Heart left ventricle (tissue), 16 donors: ENCODE data around the gene TEX36. TPM values are rescaled to one million over a fixed set of nuclear protein-coding genes. Genes with fewer than 3 reads are reported as not detected.
"Not testable (repeated sequence)": the region's sequence is repeated elsewhere in the genome, so short reads cannot be mapped to it uniquely, and the experiment has no call there.

ENCODE experiments used
- ATAC-seq, 4 donors: fragments of 200-7000 bp; cut with Tn5 transposase; one replicate each; pipeline ENCODE4 v1.9.1; 2020 to 2022; ENCODE audit warnings: moderate library complexity in 4 of 4, mild to moderate bottlenecking in 3 of 4, moderate number of reproducible peaks in 1 of 4
- DNase-seq, 5 donors: peaks; one replicate each; pipeline ENCODE4 v3.0.0-alpha.2; 2020
- H3K27ac ChIP-seq, 12 donors: fragments of 200-600 bp; sonication (generic) in 4 of 12; one replicate each; pipeline versions ENCODE4 v1.5.0 to v1.8.0; 2016 to 2022; ENCODE audit warnings: mild to moderate bottlenecking in 2 of 12
- H3K27me3 ChIP-seq, 9 donors: fragments of 200-600 bp; sonication (generic) in 2 of 9; one replicate each; pipeline versions ENCODE4 v1.5.1 to v1.8.0; 2016 to 2022; ENCODE audit warnings: mild to moderate bottlenecking in 3 of 9
- H3K36me3 ChIP-seq, 9 donors: fragments of 200-600 bp; sonication (generic) in 2 of 9; one replicate each; pipeline versions ENCODE4 v1.5.0 to v1.8.0; 2018 to 2022; ENCODE audit warnings: mild to moderate bottlenecking in 2 of 9
- H3K4me1 ChIP-seq, 12 donors: fragments of 200-600 bp; sonication (generic) in 4 of 12; one replicate each; pipeline versions ENCODE4 v1.5.0 to v1.8.0; 2016 to 2022; ENCODE audit warnings: mild to moderate bottlenecking in 3 of 12
- H3K4me3 ChIP-seq, 12 donors: fragments of 200-600 bp; sonication (generic) in 4 of 12; one replicate each; pipeline versions ENCODE4 v1.5.0 to v1.8.0; 2017 to 2022; ENCODE audit warnings: mild to moderate bottlenecking in 9 of 12, moderate library complexity in 4 of 12
- H3K9me3 ChIP-seq, 12 donors: fragments of 200-600 bp; sonication (generic) in 4 of 12; one replicate each; pipeline versions ENCODE4 v1.5.0 to v1.8.0; 2016 to 2022; ENCODE audit warnings: mild to moderate bottlenecking in 1 of 12
- CTCF ChIP-seq, 12 donors: fragments of 200-600 bp; sonication (generic) in 4 of 12; IDR thresholded peaks; one replicate each; pipeline versions ENCODE4 v1.5.0 to v1.8.0; 2018 to 2022; ENCODE audit warnings: antibody characterized with exemption in 12 of 12, mild to moderate bottlenecking in 5 of 12
- POLR2A ChIP-seq, 2 donors: fragments of 450-650 bp; IDR thresholded peaks; one replicate each; pipeline ENCODE4 v1.6.1; 2017; ENCODE audit warnings: antibody characterized with exemption in 2 of 2, mild to moderate bottlenecking in 2 of 2, moderate library complexity in 2 of 2
- WGBS, 4 donors: extraction: QIAGEN DNeasy Blood & Tissue Kit in 2 of 4; methylation state at CpG; one replicate each; pipeline versions ENCODE4 v1.1.5 to v1.1.7; 2013 to 2018; 5-methylcytosine and 5-hydroxymethylcytosine counted together
- intact Hi-C, 10 donors: fragments of 100-400 bp; cut with DNase I; formaldehyde crosslinking; loops; one replicate each; pipeline versions ENCODE4 v1.11.1 to v1.14.2; 2022
- polyA plus RNA-seq, 2 donors: library from polyadenylated mRNA; stranded (reverse); fragments of 200-250 nt; gene quantifications; one replicate each; pipeline ENCODE4 v1.2.3, GENCODE V29; 2013
- total RNA-seq, 9 donors: library from RNA; depleted of rRNA in 2 of 9; stranded (reverse); fragments of >200 nt in 2 of 9; fragmentation: NEBNext Ultra II Directional in 3 of 9; extraction: Animal tissue kit (Norgen Biotek cat#: 25700) in 3 of 9; gene quantifications; one replicate each; pipeline versions ENCODE4 v1.1.0 to v1.2.4, GENCODE V29; 2016 to 2023
- donor health status: ischemic (EF 13 %, LVEDD 7.1; RV severe dilation, severe dysfunction).
- donor health status: healthy with polysubstance abuse.
- donor health status: DM: no; HTN: yes; CAD: no.
- donor health status: DM: no; HTN: no; CAD: no.
- donor health status: ischemic (EF 25% LVEDD 6.9; RV normal size, moderate dysfunction).
- donor health status: ischemic (EF 25% LVEDD 5.7; RV mildly dilated, moderate dysfunction).
- donor health status: healthy.
- donor health status: DM: yes; HTN: yes; CAD: no.
- donor health status: ischemic (EF 35%, LVEDD 5.7; RV mildly dilated, moderate dysfunction).
- donor health status: nonischemic (EF 11% LVEDD 7.7; RV severe dilation, severe dysfunction).
- donor health status: DM: yes; HTN: yes; CAD: no.
- donor health status: PGD.
- donor health status: ischemic (EF 29% LVEDD 5.4; RV normal size, mild dysfunction).
- donor health status: nonischemic (EF 23%, LVEDD 6.1; RV moderate dilation, normal function).

Gene TEX36
- total and polyA plus RNA-seq, 11 donors = not detected

- ATAC-seq (no peak), DNase-seq (no peak)
- Histone ChIP-seq H3K9me3 (peaks cover 0 to 8% (median 0%) of the 10 kb centered on the region in 12 donors), H3K27ac (no peak overlapping the region), H3K4me3 (no peak overlapping the region), H3K36me3 (no peaks in the 10 kb centered on the region), H3K4me1 (no peaks in the 10 kb centered on the region), H3K27me3 (no peaks in the 10 kb centered on the region)
- WGBS, 4 donors = 58 to 71% (median 67%) methylated on average over 7 of the region's 7 CpGs
- no peak for TF ChIP-seq POLR2A (IDR thresholded peaks at IDR 0.05)
- TF ChIP-seq CTCF (IDR thresholded peaks at IDR 0.05) = no peak
- intact Hi-C loops = no loop called here
Measured at GRCh38 chr10:125661941-125662515, 20.9 kb downstream of the TEX36 start.

- DNase-seq (no peak), ATAC-seq (no peak)
- H3K4me1 ChIP-seq = no peaks in the 10 kb centered on the region
- H3K27ac ChIP-seq = no peak overlapping the region
- TF ChIP-seq CTCF (IDR thresholded peaks at IDR 0.05) (no peak), POLR2A (IDR thresholded peaks at IDR 0.05) (no peak)
- H3K4me3 ChIP-seq = no peak overlapping the region
- H3K9me3 ChIP-seq = peaks cover 0 to 8% (median 0%) of the 10 kb centered on the region in 12 donors
- intact Hi-C loops = no loop called here
- no peaks in the 10 kb centered on the region for H3K36me3 ChIP-seq
- 75 to 94% (median 79%) methylated on average over 7 to 12 of the region's 12 CpGs for WGBS, 4 donors
- H3K27me3 ChIP-seq = no peaks in the 10 kb centered on the region
Measured at GRCh38 chr10:125661431-125661940, 21.5 kb downstream of the TEX36 start.

GRCh38 chr10:125659071-125659470 lies 23.9 kb downstream of the TEX36 start:
- ATAC-seq = no peak
- H3K4me3 ChIP-seq = no peak overlapping the region
- H3K27me3 ChIP-seq = no peaks in the 10 kb centered on the region
- no peak overlapping the region for H3K27ac ChIP-seq
- H3K9me3 ChIP-seq = no peaks in the 10 kb centered on the region
- 82 to 86% (median 83%) methylated on average over 1 of the region's 1 CpG for WGBS, 4 donors
- intact Hi-C loops = no loop called here
- DNase-seq = no peak
- TF ChIP-seq POLR2A (IDR thresholded peaks at IDR 0.05) (no peak), CTCF (IDR thresholded peaks at IDR 0.05) (no peak)
- no peaks in the 10 kb centered on the region for H3K36me3 ChIP-seq
- no peaks in the 10 kb centered on the region for H3K4me1 ChIP-seq

GRCh38 chr10:125656523-125656922 lies 26.4 kb downstream of the TEX36 start:
- Histone ChIP-seq H3K9me3 (no peaks in the 10 kb centered on the region), H3K27ac (no peak overlapping the region), H3K27me3 (no peaks in the 10 kb centered on the region), H3K4me3 (no peak overlapping the region), H3K4me1 (no peaks in the 10 kb centered on the region), H3K36me3 (no peaks in the 10 kb centered on the region)
- DNase-seq (no peak), ATAC-seq (no peak)
- WGBS, 4 donors = 65 to 68% (median 65%) methylated on average over 3 of the region's 3 CpGs
- intact Hi-C loops = no loop called here
- no peak for TF ChIP-seq CTCF (IDR thresholded peaks at IDR 0.05)

GRCh38 chr10:125653113-125653512 lies 29.9 kb downstream of the TEX36 start:
- ATAC-seq, intact Hi-C loops, H3K27me3 ChIP-seq, H3K36me3 ChIP-seq, DNase-seq, H3K27ac ChIP-seq, H3K4me1 ChIP-seq, H3K9me3 ChIP-seq, H3K4me3 ChIP-seq: not testable (repeated sequence)
- WGBS, 4 donors = 91 to 98% (median 93%) methylated on average over 1 to 2 of the region's 2 CpGs
